OCI-LY7 (cell line): ENCODE results near the gene TTC21A. TPM values are rescaled to one million over a fixed set of nuclear protein-coding genes. Genes with fewer than 3 reads are reported as not detected.

ENCODE experiments used
- BruUV-seq: library from RNA; stranded (reverse); fragments of 400-500 nt; replicated peaks from 2 replicates; lab custom pipeline; 2021; lab: Mats Ljungman, UMichigan
- CTCF ChIA-PET: fragments of 300-600 bp; sonication (Branson Sonifier 250); formaldehyde crosslinking; loops from one replicate; lab custom pipeline; 2022; ENCODE audit warnings: antibody characterized with exemption; ENCODE audit not compliant: unreplicated experiment; lab: Charles Lee
- POLR2A ChIA-PET: fragments of 300-600 bp; sonication (Branson Sonifier 250); formaldehyde crosslinking; loops from one replicate; lab custom pipeline; 2022; ENCODE audit warnings: antibody characterized with exemption; lab: Charles Lee
- DNase-seq: peaks from one replicate; pipeline ENCODE4 v3.0.0-alpha.2; 2015; ENCODE audit warnings: low spot score
- H2AFZ ChIP-seq: fragments of 200-600 bp; sonication (generic), shearing (Covaris generic); 2 replicates; pipeline ENCODE4 v1.6.1; 2014; ENCODE audit warnings: mild to moderate bottlenecking, antibody characterized with exemption, low read length, moderate library complexity
- H3K27ac ChIP-seq: fragments of 200-600 bp; sonication (generic); 2 replicates; pipeline ENCODE4 v1.5.1; 2014; ENCODE audit warnings: mixed run types, low read depth, mild to moderate bottlenecking, moderate library complexity, low read length, inconsistent platforms; ENCODE audit not compliant: poor library complexity, severe bottlenecking
- H3K36me3 ChIP-seq: fragments of 200-600 bp; sonication (generic); 2 replicates; pipeline ENCODE4 v1.6.1; 2014; ENCODE audit warnings: mild to moderate bottlenecking, antibody characterized with exemption, low read length, moderate library complexity, mixed read lengths; ENCODE audit not compliant: insufficient read depth
- H3K4me1 ChIP-seq: fragments of 200-600 bp; sonication (generic); 2 replicates; pipeline ENCODE4 v1.5.1; 2014; ENCODE audit warnings: mild to moderate bottlenecking, low read length; ENCODE audit not compliant: insufficient read depth, poor library complexity, severe bottlenecking
- H3K4me2 ChIP-seq: fragments of 200-600 bp; sonication (generic); 2 replicates; pipeline ENCODE4 v1.6.1; 2014; ENCODE audit warnings: mild to moderate bottlenecking, low read length
- H3K4me3 ChIP-seq: fragments of 200-600 bp; sonication (generic); 2 replicates; pipeline ENCODE4 v1.5.1; 2014; ENCODE audit warnings: mild to moderate bottlenecking, low read depth, low read length; ENCODE audit not compliant: poor library complexity, severe bottlenecking
- H3K79me2 ChIP-seq: fragments of 200-600 bp; sonication (generic); 2 replicates; pipeline ENCODE4 v1.6.1; 2016; ENCODE audit warnings: low read depth, mild to moderate bottlenecking, low read length, moderate library complexity, mixed read lengths; ENCODE audit not compliant: insufficient read depth
- H3K9me2 ChIP-seq: fragments of 200-600 bp; sonication (generic); 2 replicates; pipeline ENCODE4 v1.6.1; 2016; ENCODE audit warnings: mild to moderate bottlenecking, low read length, mixed read lengths; ENCODE audit not compliant: insufficient read depth
- H3K9me3 ChIP-seq: fragments of 200-600 bp; sonication (generic); 2 replicates; pipeline ENCODE4 v1.6.1; 2014; ENCODE audit warnings: mild to moderate bottlenecking, mixed run types, low read length, mixed read lengths
- H4K20me1 ChIP-seq: fragments of 200-600 bp; sonication (generic); 2 replicates; pipeline ENCODE4 v1.6.1; 2014; ENCODE audit warnings: mild to moderate bottlenecking, antibody characterized with exemption, low read length, moderate library complexity, mixed read lengths; ENCODE audit not compliant: insufficient read depth
- CTCF ChIP-seq: fragments of 200-600 bp; sonication (generic); conservative IDR thresholded peaks from 2 replicates; pipeline ENCODE4 v1.5.1; 2014; ENCODE audit warnings: mild to moderate bottlenecking, antibody characterized with exemption, low read length, moderate library complexity, mixed read lengths
- EZH2phosphoT487 ChIP-seq: fragments of 200-600 bp; sonication (generic); IDR thresholded peaks from 2 replicates; pipeline ENCODE4 v1.6.1; 2018; ENCODE audit warnings: low read depth, borderline replicate concordance, mild to moderate bottlenecking, mixed run types, antibody characterized with exemption, low read length, moderate library complexity, mixed read lengths
- intact Hi-C: fragments of 100-400 bp; cut with micrococcal nuclease; formaldehyde crosslinking; loops from one replicate; pipeline ENCODE4 v1.10.0; 2022; ENCODE audit not compliant: unreplicated experiment
- total RNA-seq, 2 experiments: library from RNA; depleted of rRNA in 1 of 2; stranded (reverse); fragments of >200 nt in 1 of 2; shearing (Covaris generic) in 1 of 2; gene quantifications; 2 replicates each; pipeline ENCODE4 v1.2.3, GENCODE V29; 2014 to 2022

The TTC21A gene
- total RNA-seq, 2 experiments from 2014 or later, result 12.8 to 27.1 TPM

- peaks cover 40% of the 10 kb centered on the region for H3K36me3 ChIP-seq
- no peak overlapping the region for H3K4me2 ChIP-seq
- ChIA-PET CTCF (no interaction called here), POLR2A (interaction anchor here (0.9 to 1.1 kb wide), 2 partner anchors 11 to 13 kb away, joined by 3 to 4 read pairs; no protein-coding TSS in a partner anchor)
- intact Hi-C loops, result no loop called here
- H3K9me3 ChIP-seq, result no peaks in the 10 kb centered on the region
- peaks cover 12% of the 10 kb centered on the region for H3K4me1 ChIP-seq
- no peaks in the 10 kb centered on the region for H3K9me2 ChIP-seq
- TF ChIP-seq EZH2phosphoT487 (no peak), CTCF (peak; percentile 28; the same call in 1 of the 2 replicates)
- H2AFZ ChIP-seq, result no peak overlapping the region
- no peak overlapping the region for H3K4me3 ChIP-seq
- no peak for DNase-seq
- H3K27ac ChIP-seq, result no peak overlapping the region
- BruUV-seq, result no TSS peak
- no peaks in the 10 kb centered on the region for H4K20me1 ChIP-seq
- H3K79me2 ChIP-seq, result no peaks in the 10 kb centered on the region
These were observed 29.3 kb downstream of the TTC21A start for GRCh38 chr3:39136533-39137434.

GRCh38 chr3:39137435-39137936 lies 30.0 kb downstream of the TTC21A start:
- no peak for DNase-seq
- ChIA-PET POLR2A (interaction anchor here (0.6 to 1.1 kb wide), 2 partner anchors 10 to 14 kb away, joined by 3 to 4 read pairs; no protein-coding TSS in a partner anchor), CTCF (no interaction called here)
- H3K27ac ChIP-seq, result no peak overlapping the region
- TF ChIP-seq EZH2phosphoT487 (no peak), CTCF (no peak)
- no peaks in the 10 kb centered on the region for H3K9me3 ChIP-seq
- intact Hi-C loops, result no loop called here
- H3K4me2 ChIP-seq, result no peak overlapping the region
- no peak overlapping the region for H3K4me3 ChIP-seq
- H4K20me1 ChIP-seq, result no peaks in the 10 kb centered on the region
- no peaks in the 10 kb centered on the region for H3K79me2 ChIP-seq
- peaks cover 47% of the 10 kb centered on the region for H3K36me3 ChIP-seq
- H3K9me2 ChIP-seq, result no peaks in the 10 kb centered on the region
- peaks cover 18% of the 10 kb centered on the region for H3K4me1 ChIP-seq
- BruUV-seq, result no TSS peak
- no peak overlapping the region for H2AFZ ChIP-seq
